ENCODE data around the gene MAP3K7CL. TPM values are rescaled to one million over a fixed set of nuclear protein-coding genes. Genes with fewer than 3 reads are reported as not detected.

The MAP3K7CL gene
- total and polyA plus RNA-seq, 2 experiments from 2014 or later: 0.59 TPM; not detected in 1

DNA sequence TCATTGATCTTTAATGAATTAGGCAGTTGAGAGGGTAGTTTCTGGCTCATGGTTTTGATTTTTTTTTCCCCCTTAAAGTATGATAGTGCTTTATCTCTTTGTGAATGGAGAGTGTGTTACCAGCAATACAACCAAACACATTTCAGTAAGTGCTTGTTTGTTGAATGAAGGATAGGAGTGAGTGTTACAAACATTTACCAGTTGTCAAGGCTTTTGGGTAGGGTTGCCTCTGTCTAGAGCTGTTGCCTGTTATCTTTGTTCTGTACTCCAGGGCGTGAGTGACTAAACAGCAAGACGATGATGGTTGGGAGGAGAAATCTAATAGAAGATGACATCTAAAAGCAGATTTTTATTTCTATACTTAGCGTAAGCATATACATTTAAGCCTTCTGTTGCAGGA lies 21.5 kb downstream of the MAP3K7CL start:
- H3K4me2 ChIP-seq: no peak overlapping the region
- no peaks in the 10 kb centered on the region for H3K36me3 ChIP-seq (replicated peaks; ENCODE audit: insufficient read depth, low read depth)
- H3K27me3 ChIP-seq: no peaks in the 10 kb centered on the region
- H4K20me1 ChIP-seq (ENCODE audit: insufficient read depth, poor library complexity, severe bottlenecking): no peaks in the 10 kb centered on the region
- TF ChIP-seq, protein P1, sequence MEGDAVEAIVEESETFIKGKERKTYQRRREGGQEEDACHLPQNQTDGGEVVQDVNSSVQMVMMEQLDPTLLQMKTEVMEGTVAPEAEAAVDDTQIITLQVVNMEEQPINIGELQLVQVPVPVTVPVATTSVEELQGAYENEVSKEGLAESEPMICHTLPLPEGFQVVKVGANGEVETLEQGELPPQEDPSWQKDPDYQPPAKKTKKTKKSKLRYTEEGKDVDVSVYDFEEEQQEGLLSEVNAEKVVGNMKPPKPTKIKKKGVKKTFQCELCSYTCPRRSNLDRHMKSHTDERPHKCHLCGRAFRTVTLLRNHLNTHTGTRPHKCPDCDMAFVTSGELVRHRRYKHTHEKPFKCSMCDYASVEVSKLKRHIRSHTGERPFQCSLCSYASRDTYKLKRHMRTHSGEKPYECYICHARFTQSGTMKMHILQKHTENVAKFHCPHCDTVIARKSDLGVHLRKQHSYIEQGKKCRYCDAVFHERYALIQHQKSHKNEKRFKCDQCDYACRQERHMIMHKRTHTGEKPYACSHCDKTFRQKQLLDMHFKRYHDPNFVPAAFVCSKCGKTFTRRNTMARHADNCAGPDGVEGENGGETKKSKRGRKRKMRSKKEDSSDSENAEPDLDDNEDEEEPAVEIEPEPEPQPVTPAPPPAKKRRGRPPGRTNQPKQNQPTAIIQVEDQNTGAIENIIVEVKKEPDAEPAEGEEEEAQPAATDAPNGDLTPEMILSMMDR (IDR thresholded peaks at IDR 0.05; ENCODE audit: poor library complexity): no peak
- no peak for TF ChIP-seq EZH2phosphoT487 (IDR thresholded peaks at IDR 0.05; ENCODE audit: low read depth, severe bottlenecking, unreplicated experiment)
- no peak for TF ChIP-seq EZH2 (IDR thresholded peaks at IDR 0.05; ENCODE audit: borderline replicate concordance)
- H3K79me2 ChIP-seq: no peaks in the 10 kb centered on the region
- H3K27ac ChIP-seq: no peak overlapping the region
- no peaks in the 10 kb centered on the region for H3K4me1 ChIP-seq (ENCODE audit: insufficient read depth)
- DNase-seq (ENCODE audit: low spot score): no peak
- H2AFZ ChIP-seq: no peak overlapping the region
- H3K9me3 ChIP-seq (ENCODE audit: low read depth): no peaks in the 10 kb centered on the region
- H3K9me2 ChIP-seq (replicated peaks; ENCODE audit: insufficient read depth): no peaks in the 10 kb centered on the region
- no peak overlapping the region for H3K4me3 ChIP-seq
- 40% methylated on average over 3 of the region's 3 CpGs for WGBS (ENCODE audit: low lambda C conversion rate, missing lambda C conversion rate)

DNA sequence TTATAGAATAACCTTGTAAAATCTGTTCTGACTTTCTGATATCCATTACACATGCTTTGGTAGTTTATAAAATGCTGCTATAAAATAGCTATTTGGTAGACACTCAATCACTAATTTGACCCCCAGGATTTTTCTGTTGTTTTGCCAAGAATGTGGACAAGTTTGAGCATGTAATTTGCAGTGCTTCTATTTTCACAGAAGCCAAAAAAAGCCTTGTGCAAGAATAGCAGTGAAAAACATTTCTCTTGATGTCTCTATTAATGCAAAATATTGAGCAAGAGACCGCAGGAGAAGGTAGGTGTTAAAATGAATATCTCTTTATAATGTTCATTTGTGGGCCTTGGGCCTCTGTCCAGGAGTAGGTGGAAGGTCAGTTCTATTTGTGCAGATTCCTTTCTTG lies 22.5 kb downstream of the MAP3K7CL start:
- H3K4me2 ChIP-seq: no peak overlapping the region
- H3K27ac ChIP-seq: no peak overlapping the region
- no peak for DNase-seq (ENCODE audit: low spot score)
- TF ChIP-seq EZH2phosphoT487 (IDR thresholded peaks at IDR 0.05; ENCODE audit: low read depth, severe bottlenecking, unreplicated experiment): no peak
- no peak for TF ChIP-seq EZH2 (IDR thresholded peaks at IDR 0.05; ENCODE audit: borderline replicate concordance)
- TF ChIP-seq, protein P1 (IDR thresholded peaks at IDR 0.05; ENCODE audit: poor library complexity): no peak
- WGBS (ENCODE audit: low lambda C conversion rate, missing lambda C conversion rate): 81% methylated on average over 1 of the region's 1 CpG
- H3K9me2 ChIP-seq (replicated peaks; ENCODE audit: insufficient read depth): no peaks in the 10 kb centered on the region
- no peak overlapping the region for H2AFZ ChIP-seq
- no peaks in the 10 kb centered on the region for H3K9me3 ChIP-seq (ENCODE audit: low read depth)
- no peaks in the 10 kb centered on the region for H3K27me3 ChIP-seq
- no peaks in the 10 kb centered on the region for H3K79me2 ChIP-seq
- H3K4me3 ChIP-seq: no peak overlapping the region
- no peaks in the 10 kb centered on the region for H3K36me3 ChIP-seq (replicated peaks; ENCODE audit: insufficient read depth, low read depth)
- H3K4me1 ChIP-seq (ENCODE audit: insufficient read depth): no peaks in the 10 kb centered on the region
- H4K20me1 ChIP-seq (ENCODE audit: insufficient read depth, poor library complexity, severe bottlenecking): no peaks in the 10 kb centered on the region

- no peak overlapping the region for H2AFZ ChIP-seq
- 84% methylated on average over 3 of the region's 3 CpGs for WGBS (ENCODE audit: low lambda C conversion rate, missing lambda C conversion rate)
- H3K9me2 ChIP-seq (replicated peaks; ENCODE audit: insufficient read depth): no peaks in the 10 kb centered on the region
- no peak overlapping the region for H3K4me2 ChIP-seq
- H3K27me3 ChIP-seq: no peaks in the 10 kb centered on the region
- no peak overlapping the region for H3K27ac ChIP-seq
- no peak for TF ChIP-seq EZH2phosphoT487 (IDR thresholded peaks at IDR 0.05; ENCODE audit: low read depth, severe bottlenecking, unreplicated experiment)
- TF ChIP-seq EZH2 (IDR thresholded peaks at IDR 0.05; ENCODE audit: borderline replicate concordance): no peak
- TF ChIP-seq, protein P1 (IDR thresholded peaks at IDR 0.05; ENCODE audit: poor library complexity): no peak
- H3K36me3 ChIP-seq (replicated peaks; ENCODE audit: insufficient read depth, low read depth): no peaks in the 10 kb centered on the region
- no peaks in the 10 kb centered on the region for H4K20me1 ChIP-seq (ENCODE audit: insufficient read depth, poor library complexity, severe bottlenecking)
- H3K4me3 ChIP-seq: no peak overlapping the region
- H3K9me3 ChIP-seq (ENCODE audit: low read depth): no peaks in the 10 kb centered on the region
- no peaks in the 10 kb centered on the region for H3K4me1 ChIP-seq (ENCODE audit: insufficient read depth)
- no peaks in the 10 kb centered on the region for H3K79me2 ChIP-seq
- DNase-seq (ENCODE audit: low spot score): no peak
Measured at GRCh38 chr21:29154270-29154669, 23.8 kb downstream of the MAP3K7CL start.
